ENCODE data around the gene RPS2. TPM values are rescaled to one million over a fixed set of nuclear protein-coding genes. Genes with fewer than 3 reads are reported as not detected.
A peak's percentile ranks its signal among the peaks of the same experiment; 100 is the strongest.

Gene RPS2
- total RNA-seq, 1 experiment from 2014 or later: 4,395 TPM

DNA sequence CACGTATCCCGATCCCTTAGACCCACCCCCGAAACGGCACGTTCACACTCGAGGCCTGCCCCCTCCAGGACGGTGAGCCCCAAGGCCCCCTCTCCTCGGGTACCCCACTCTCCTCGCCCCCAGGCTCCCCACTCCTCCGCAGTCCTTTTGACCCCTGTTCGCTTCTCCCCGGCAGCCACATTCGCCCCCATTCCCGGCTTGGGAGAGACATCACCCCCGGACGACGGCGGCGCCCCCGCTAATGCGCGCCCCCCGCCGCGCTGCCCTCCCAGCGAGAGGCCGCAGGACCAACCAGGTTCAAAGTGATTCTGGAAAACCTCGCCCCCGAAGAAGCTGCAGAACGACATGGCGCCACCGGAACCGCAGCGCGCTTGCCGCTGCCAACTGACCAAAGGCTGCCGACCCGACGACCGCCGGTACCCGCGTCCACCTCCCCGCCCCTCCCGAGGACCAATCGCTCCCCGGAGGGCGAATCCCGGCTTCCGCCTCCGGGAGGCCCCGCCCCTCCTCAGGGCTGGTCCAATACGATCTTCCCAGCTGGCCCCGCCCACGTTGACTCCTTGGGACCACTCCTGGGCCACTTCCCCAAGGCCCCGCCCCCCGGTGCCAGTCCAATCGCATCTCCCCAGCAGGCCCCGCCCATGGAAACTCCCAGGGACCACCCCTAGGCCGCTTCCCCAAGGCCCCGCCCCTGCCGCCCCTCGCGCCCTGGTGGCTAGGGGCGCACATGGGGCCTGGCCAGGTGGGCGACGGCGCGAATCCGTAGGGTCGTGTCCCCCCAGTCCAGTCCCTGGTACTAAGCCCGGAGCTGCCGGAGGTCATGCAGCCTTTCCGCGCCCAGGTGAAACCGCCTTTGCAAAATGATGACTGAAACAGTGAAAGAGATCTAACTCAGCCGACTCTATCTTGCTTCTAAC is 21.6 kb downstream of the RPS2 start, which contains the start of gene MSRB1 (continued):
- TF ChIP-seq RORB (CRISPR knock-in tag; IDR thresholded peaks at IDR 0.05): no peak
- TF ChIP-seq, protein P1, sequence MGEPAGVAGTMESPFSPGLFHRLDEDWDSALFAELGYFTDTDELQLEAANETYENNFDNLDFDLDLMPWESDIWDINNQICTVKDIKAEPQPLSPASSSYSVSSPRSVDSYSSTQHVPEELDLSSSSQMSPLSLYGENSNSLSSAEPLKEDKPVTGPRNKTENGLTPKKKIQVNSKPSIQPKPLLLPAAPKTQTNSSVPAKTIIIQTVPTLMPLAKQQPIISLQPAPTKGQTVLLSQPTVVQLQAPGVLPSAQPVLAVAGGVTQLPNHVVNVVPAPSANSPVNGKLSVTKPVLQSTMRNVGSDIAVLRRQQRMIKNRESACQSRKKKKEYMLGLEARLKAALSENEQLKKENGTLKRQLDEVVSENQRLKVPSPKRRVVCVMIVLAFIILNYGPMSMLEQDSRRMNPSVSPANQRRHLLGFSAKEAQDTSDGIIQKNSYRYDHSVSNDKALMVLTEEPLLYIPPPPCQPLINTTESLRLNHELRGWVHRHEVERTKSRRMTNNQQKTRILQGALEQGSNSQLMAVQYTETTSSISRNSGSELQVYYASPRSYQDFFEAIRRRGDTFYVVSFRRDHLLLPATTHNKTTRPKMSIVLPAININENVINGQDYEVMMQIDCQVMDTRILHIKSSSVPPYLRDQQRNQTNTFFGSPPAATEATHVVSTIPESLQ (CRISPR knock-in tag; IDR thresholded peaks at IDR 0.05): no peak
- TF ChIP-seq, protein P2, sequence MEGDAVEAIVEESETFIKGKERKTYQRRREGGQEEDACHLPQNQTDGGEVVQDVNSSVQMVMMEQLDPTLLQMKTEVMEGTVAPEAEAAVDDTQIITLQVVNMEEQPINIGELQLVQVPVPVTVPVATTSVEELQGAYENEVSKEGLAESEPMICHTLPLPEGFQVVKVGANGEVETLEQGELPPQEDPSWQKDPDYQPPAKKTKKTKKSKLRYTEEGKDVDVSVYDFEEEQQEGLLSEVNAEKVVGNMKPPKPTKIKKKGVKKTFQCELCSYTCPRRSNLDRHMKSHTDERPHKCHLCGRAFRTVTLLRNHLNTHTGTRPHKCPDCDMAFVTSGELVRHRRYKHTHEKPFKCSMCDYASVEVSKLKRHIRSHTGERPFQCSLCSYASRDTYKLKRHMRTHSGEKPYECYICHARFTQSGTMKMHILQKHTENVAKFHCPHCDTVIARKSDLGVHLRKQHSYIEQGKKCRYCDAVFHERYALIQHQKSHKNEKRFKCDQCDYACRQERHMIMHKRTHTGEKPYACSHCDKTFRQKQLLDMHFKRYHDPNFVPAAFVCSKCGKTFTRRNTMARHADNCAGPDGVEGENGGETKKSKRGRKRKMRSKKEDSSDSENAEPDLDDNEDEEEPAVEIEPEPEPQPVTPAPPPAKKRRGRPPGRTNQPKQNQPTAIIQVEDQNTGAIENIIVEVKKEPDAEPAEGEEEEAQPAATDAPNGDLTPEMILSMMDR (IDR thresholded peaks at IDR 0.05): no peak
- no peak; the same call in 1 of the 2 replicates for TF ChIP-seq NR2C2 (CRISPR knock-in tag; IDR thresholded peaks at IDR 0.05)
- TF ChIP-seq, protein P3, sequence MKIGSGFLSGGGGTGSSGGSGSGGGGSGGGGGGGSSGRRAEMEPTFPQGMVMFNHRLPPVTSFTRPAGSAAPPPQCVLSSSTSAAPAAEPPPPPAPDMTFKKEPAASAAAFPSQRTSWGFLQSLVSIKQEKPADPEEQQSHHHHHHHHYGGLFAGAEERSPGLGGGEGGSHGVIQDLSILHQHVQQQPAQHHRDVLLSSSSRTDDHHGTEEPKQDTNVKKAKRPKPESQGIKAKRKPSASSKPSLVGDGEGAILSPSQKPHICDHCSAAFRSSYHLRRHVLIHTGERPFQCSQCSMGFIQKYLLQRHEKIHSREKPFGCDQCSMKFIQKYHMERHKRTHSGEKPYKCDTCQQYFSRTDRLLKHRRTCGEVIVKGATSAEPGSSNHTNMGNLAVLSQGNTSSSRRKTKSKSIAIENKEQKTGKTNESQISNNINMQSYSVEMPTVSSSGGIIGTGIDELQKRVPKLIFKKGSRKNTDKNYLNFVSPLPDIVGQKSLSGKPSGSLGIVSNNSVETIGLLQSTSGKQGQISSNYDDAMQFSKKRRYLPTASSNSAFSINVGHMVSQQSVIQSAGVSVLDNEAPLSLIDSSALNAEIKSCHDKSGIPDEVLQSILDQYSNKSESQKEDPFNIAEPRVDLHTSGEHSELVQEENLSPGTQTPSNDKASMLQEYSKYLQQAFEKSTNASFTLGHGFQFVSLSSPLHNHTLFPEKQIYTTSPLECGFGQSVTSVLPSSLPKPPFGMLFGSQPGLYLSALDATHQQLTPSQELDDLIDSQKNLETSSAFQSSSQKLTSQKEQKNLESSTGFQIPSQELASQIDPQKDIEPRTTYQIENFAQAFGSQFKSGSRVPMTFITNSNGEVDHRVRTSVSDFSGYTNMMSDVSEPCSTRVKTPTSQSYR (CRISPR knock-in tag; IDR thresholded peaks at IDR 0.05): no peak
- TF ChIP-seq IRF2 (CRISPR knock-in tag; IDR thresholded peaks at IDR 0.05; ENCODE audit: borderline replicate concordance, low read depth): no peak
- TF ChIP-seq FOXJ3 (CRISPR knock-in tag; IDR thresholded peaks at IDR 0.05; ENCODE audit: borderline replicate concordance): no peak
- TF ChIP-seq NR3C1 (CRISPR knock-in tag; conservative IDR thresholded peaks at IDR 0.05; ENCODE audit: low read depth): no peak
- TF ChIP-seq, protein P4, sequence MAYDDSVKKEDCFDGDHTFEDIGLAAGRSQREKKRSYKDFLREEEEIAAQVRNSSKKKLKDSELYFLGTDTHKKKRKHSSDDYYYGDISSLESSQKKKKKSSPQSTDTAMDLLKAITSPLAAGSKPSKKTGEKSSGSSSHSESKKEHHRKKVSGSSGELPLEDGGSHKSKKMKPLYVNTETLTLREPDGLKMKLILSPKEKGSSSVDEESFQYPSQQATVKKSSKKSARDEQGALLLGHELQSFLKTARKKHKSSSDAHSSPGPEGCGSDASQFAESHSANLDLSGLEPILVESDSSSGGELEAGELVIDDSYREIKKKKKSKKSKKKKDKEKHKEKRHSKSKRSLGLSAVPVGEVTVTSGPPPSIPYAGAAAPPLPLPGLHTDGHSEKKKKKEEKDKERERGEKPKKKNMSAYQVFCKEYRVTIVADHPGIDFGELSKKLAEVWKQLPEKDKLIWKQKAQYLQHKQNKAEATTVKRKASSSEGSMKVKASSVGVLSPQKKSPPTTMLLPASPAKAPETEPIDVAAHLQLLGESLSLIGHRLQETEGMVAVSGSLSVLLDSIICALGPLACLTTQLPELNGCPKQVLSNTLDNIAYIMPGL (CRISPR knock-in tag; IDR thresholded peaks at IDR 0.05): no peak
- TF ChIP-seq, protein P5, sequence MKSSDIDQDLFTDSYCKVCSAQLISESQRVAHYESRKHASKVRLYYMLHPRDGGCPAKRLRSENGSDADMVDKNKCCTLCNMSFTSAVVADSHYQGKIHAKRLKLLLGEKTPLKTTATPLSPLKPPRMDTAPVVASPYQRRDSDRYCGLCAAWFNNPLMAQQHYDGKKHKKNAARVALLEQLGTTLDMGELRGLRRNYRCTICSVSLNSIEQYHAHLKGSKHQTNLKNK (CRISPR knock-in tag; IDR thresholded peaks at IDR 0.05): no peak
- no peak; the same call in 1 of the 2 replicates for TF ChIP-seq ETV6 (CRISPR knock-in tag; IDR thresholded peaks at IDR 0.05)
- peak; percentile 0; the same call in 1 of the 2 replicates for TF ChIP-seq ELF4 (CRISPR knock-in tag; IDR thresholded peaks at IDR 0.05; ENCODE audit: low read depth)
- peak; percentile 75; the same call in 1 of the 2 replicates for TF ChIP-seq SMAD3 (CRISPR knock-in tag; IDR thresholded peaks at IDR 0.05; ENCODE audit: borderline replicate concordance)
- TF ChIP-seq, protein P6, sequence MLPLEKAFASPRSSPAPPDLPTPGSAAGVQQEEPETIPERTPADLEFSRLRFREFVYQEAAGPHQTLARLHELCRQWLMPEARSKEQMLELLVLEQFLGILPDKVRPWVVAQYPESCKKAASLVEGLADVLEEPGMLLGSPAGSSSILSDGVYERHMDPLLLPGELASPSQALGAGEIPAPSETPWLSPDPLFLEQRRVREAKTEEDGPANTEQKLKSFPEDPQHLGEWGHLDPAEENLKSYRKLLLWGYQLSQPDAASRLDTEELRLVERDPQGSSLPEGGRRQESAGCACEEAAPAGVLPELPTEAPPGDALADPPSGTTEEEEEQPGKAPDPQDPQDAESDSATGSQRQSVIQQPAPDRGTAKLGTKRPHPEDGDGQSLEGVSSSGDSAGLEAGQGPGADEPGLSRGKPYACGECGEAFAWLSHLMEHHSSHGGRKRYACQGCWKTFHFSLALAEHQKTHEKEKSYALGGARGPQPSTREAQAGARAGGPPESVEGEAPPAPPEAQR (CRISPR knock-in tag; IDR thresholded peaks at IDR 0.05): no peak
- no peak for TF ChIP-seq TEAD4 (CRISPR knock-in tag; IDR thresholded peaks at IDR 0.05)
- TF ChIP-seq, protein P7, sequence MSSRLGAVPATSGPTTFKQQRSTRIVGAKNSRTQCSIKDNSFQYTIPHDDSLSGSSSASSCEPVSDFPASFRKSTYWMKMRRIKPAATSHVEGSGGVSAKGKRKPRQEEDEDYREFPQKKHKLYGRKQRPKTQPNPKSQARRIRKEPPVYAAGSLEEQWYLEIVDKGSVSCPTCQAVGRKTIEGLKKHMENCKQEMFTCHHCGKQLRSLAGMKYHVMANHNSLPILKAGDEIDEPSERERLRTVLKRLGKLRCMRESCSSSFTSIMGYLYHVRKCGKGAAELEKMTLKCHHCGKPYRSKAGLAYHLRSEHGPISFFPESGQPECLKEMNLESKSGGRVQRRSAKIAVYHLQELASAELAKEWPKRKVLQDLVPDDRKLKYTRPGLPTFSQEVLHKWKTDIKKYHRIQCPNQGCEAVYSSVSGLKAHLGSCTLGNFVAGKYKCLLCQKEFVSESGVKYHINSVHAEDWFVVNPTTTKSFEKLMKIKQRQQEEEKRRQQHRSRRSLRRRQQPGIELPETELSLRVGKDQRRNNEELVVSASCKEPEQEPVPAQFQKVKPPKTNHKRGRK (CRISPR knock-in tag; IDR thresholded peaks at IDR 0.05; ENCODE audit: borderline replicate concordance): no peak
- TF ChIP-seq, protein P8, sequence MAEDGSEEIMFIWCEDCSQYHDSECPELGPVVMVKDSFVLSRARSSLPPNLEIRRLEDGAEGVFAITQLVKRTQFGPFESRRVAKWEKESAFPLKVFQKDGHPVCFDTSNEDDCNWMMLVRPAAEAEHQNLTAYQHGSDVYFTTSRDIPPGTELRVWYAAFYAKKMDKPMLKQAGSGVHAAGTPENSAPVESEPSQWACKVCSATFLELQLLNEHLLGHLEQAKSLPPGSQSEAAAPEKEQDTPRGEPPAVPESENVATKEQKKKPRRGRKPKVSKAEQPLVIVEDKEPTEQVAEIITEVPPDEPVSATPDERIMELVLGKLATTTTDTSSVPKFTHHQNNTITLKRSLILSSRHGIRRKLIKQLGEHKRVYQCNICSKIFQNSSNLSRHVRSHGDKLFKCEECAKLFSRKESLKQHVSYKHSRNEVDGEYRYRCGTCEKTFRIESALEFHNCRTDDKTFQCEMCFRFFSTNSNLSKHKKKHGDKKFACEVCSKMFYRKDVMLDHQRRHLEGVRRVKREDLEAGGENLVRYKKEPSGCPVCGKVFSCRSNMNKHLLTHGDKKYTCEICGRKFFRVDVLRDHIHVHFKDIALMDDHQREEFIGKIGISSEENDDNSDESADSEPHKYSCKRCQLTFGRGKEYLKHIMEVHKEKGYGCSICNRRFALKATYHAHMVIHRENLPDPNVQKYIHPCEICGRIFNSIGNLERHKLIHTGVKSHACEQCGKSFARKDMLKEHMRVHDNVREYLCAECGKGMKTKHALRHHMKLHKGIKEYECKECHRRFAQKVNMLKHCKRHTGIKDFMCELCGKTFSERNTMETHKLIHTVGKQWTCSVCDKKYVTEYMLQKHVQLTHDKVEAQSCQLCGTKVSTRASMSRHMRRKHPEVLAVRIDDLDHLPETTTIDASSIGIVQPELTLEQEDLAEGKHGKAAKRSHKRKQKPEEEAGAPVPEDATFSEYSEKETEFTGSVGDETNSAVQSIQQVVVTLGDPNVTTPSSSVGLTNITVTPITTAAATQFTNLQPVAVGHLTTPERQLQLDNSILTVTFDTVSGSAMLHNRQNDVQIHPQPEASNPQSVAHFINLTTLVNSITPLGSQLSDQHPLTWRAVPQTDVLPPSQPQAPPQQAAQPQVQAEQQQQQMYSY (CRISPR knock-in tag; IDR thresholded peaks at IDR 0.05): no peak
- TF ChIP-seq GABPB1 (CRISPR knock-in tag; IDR thresholded peaks at IDR 0.05): 0 out of 2 replicates have a peak, but pooled peaks have one; percentile 12
- peak; percentile 59 for TF ChIP-seq NFYB (CRISPR knock-in tag; conservative IDR thresholded peaks at IDR 0.05; ENCODE audit: low read depth)
- TF ChIP-seq SMAD4 (CRISPR knock-in tag; IDR thresholded peaks at IDR 0.05): no peak
- TF ChIP-seq KAT7 (CRISPR knock-in tag; IDR thresholded peaks at IDR 0.05; ENCODE audit: borderline replicate concordance): no peak
